Gastrocnemius medialis (tissue), 4 donors: ENCODE results near the gene KDM4B. TPM values are rescaled to one million over a fixed set of nuclear protein-coding genes. Genes with fewer than 3 reads are reported as not detected.

ENCODE experiments used
- ATAC-seq, 2 donors: fragments of 150-250 bp; one replicate each; pipeline ENCODE4 v1.9.1; 2016
- DNase-seq, 2 donors: peaks; one replicate each; pipeline ENCODE4 v3.0.0-alpha.2; 2019
- H3K27ac ChIP-seq, 4 donors: fragments of 200-600 bp; sonication (generic); 1 replicate in 1 of 4; 2 replicates in 3 of 4; pipeline ENCODE4 v1.5.1; 2016 to 2018; ENCODE audit warnings: mild to moderate bottlenecking in 2 of 4, moderate library complexity in 1 of 4
- H3K27me3 ChIP-seq, 3 donors: fragments of 200-600 bp; sonication (generic) in 2 of 3; 1 replicate in 1 of 3; 2 replicates in 2 of 3; pipeline versions ENCODE4 v1.5.1 to v1.6.0; 2016 to 2019; ENCODE audit warnings: mild to moderate bottlenecking in 1 of 3, moderate library complexity in 1 of 3
- H3K36me3 ChIP-seq, 2 donors: fragments of 200-600 bp; sonication (generic) in 1 of 2; one replicate each; pipeline ENCODE4 v1.5.1; 2017 to 2018
- H3K4me1 ChIP-seq, 2 donors: fragments of 200-600 bp; sonication (generic) in 1 of 2; one replicate each; pipeline ENCODE4 v1.5.1; 2016 to 2017; ENCODE audit warnings: mild to moderate bottlenecking in 2 of 2
- H3K4me3 ChIP-seq, 4 donors: fragments of 200-600 bp; sonication (generic) in 3 of 4; 1 replicate in 1 of 4; 2 replicates in 3 of 4; pipeline ENCODE4 v1.5.1; 2016 to 2019; ENCODE audit warnings: mild to moderate bottlenecking in 2 of 4
- H3K9me3 ChIP-seq, 3 donors: fragments of 200-600 bp; sonication (generic) in 2 of 3; 1 replicate in 1 of 3; 2 replicates in 2 of 3; pipeline ENCODE4 v1.5.1; 2016 to 2019
- POLR2A ChIP-seq, 2 donors: fragments of 450-650 bp; IDR thresholded peaks; one replicate each; pipeline ENCODE4 v1.6.1; 2017; ENCODE audit warnings: antibody characterized with exemption in 2 of 2, mild to moderate bottlenecking in 2 of 2, moderate library complexity in 2 of 2
- in situ Hi-C, 4 donors: fragments of 200-750 bp; cut with MboI; loops; one replicate each; pipeline versions ENCODE4 v1.15.0 to v1.8.0; 2017; ENCODE audit warnings: low sequenced_read_pairs in 4 of 4
- intact Hi-C: fragments of 100-400 bp; cut with DNase I; formaldehyde crosslinking; loops from one replicate; pipeline ENCODE4 v1.15.1; 2023; ENCODE audit warnings: low total_unique reads
- total RNA-seq, 4 donors: library from RNA; depleted of rRNA; stranded (reverse); fragments of >200 nt; gene quantifications; one replicate each; pipeline versions ENCODE4 v1.1.0 to v1.2.3, GENCODE V29; 2016
- TF ChIP-seq, protein P1 (sequence below), 5 experiments: fragments of 450-650 bp in 3 of 5; fragments of 200-600 bp in 2 of 5; sonication (generic) in 2 of 5; IDR thresholded peaks in 4 of 5; conservative IDR thresholded peaks in 1 of 5; 1 replicate in 4 of 5; 2 replicates in 1 of 5; pipeline ENCODE4 v1.5.1; 2016 to 2019; ENCODE audit warnings: antibody characterized with exemption in 5 of 5, mild to moderate bottlenecking in 3 of 5, moderate library complexity in 3 of 5

The KDM4B gene
- total RNA-seq, 4 donors from 2014 or later: 40.9 to 61.4 (median 46.4) TPM

GRCh38 chr19:5122121-5122400 is 153.1 kb downstream of the KDM4B start:
- intact Hi-C loops: loop anchor here (10.0 kb wide), 1 partner anchor 77 kb away; no protein-coding TSS in a partner anchor
- Histone ChIP-seq H3K36me3 (peaks cover 0 to 24% of the 10 kb centered on the region in 2 donors), H3K9me3 (no peaks in the 10 kb centered on the region), H3K27me3 (no peaks in the 10 kb centered on the region), H3K4me1 (peaks cover 0 to 4% of the 10 kb centered on the region in 2 donors), H3K4me3 (no peak overlapping the region), H3K27ac (no peak overlapping the region)
- in situ Hi-C loops: no loop called here
- no peak for DNase-seq
- no peak for ATAC-seq
- TF ChIP-seq, protein P1, sequence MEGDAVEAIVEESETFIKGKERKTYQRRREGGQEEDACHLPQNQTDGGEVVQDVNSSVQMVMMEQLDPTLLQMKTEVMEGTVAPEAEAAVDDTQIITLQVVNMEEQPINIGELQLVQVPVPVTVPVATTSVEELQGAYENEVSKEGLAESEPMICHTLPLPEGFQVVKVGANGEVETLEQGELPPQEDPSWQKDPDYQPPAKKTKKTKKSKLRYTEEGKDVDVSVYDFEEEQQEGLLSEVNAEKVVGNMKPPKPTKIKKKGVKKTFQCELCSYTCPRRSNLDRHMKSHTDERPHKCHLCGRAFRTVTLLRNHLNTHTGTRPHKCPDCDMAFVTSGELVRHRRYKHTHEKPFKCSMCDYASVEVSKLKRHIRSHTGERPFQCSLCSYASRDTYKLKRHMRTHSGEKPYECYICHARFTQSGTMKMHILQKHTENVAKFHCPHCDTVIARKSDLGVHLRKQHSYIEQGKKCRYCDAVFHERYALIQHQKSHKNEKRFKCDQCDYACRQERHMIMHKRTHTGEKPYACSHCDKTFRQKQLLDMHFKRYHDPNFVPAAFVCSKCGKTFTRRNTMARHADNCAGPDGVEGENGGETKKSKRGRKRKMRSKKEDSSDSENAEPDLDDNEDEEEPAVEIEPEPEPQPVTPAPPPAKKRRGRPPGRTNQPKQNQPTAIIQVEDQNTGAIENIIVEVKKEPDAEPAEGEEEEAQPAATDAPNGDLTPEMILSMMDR (IDR thresholded peaks at IDR 0.05 in 4 of 5, conservative IDR thresholded peaks at IDR 0.05 in 1 of 5): no peak
- no peak for TF ChIP-seq POLR2A (IDR thresholded peaks at IDR 0.05)

DNA sequence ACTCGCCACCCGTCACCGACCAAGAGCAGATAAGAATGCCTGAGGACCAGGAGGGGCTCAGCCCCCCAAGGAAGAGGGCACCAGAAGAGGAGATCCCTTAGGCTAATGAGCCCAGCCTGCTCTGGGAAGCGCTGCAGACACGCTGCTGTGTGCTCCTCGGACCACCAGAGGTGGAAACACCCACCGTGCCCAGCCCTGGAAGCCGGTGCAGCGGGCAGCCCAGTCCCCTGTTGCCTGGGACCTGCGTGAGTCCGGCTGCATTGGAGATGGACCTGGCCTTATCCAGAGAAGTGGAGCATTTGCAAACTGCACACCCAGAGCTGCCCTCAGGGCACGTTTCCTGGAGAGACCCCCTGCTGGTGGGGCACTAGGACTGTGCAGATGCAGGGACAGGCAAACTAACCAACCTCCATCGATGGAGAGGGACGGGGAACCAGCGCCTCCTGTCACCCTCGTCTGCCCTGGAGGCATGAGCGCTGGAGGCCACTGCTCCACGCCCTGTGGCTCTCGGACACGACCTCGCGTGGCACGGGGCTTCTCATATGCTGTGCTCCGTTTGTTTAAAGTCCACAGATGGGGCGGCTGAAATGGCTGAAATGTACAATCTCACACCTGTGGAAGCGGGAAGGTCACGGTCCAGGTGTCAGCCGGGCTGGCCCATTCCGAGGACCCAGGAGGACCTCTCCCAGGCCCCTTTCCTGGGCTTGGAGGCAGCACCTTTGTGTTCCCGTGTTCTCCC is 153.9 kb downstream of the KDM4B start:
- in situ Hi-C loops (no loop called here), intact Hi-C loops (loop anchor here (10.0 kb wide), 1 partner anchor 78 kb away; no protein-coding TSS in a partner anchor)
- H3K9me3 ChIP-seq: no peaks in the 10 kb centered on the region
- ATAC-seq (no peak), DNase-seq (no peak)
- no peak overlapping the region for H3K4me3 ChIP-seq
- peaks cover 7 to 11% of the 10 kb centered on the region in 2 donors for H3K4me1 ChIP-seq
- peaks cover 0 to 24% of the 10 kb centered on the region in 2 donors for H3K36me3 ChIP-seq
- no peak overlapping the region for H3K27ac ChIP-seq
- TF ChIP-seq, protein P1 (IDR thresholded peaks at IDR 0.05 in 4 of 5, conservative IDR thresholded peaks at IDR 0.05 in 1 of 5): no peak
- TF ChIP-seq POLR2A (IDR thresholded peaks at IDR 0.05): no peak
- no peaks in the 10 kb centered on the region for H3K27me3 ChIP-seq

DNA sequence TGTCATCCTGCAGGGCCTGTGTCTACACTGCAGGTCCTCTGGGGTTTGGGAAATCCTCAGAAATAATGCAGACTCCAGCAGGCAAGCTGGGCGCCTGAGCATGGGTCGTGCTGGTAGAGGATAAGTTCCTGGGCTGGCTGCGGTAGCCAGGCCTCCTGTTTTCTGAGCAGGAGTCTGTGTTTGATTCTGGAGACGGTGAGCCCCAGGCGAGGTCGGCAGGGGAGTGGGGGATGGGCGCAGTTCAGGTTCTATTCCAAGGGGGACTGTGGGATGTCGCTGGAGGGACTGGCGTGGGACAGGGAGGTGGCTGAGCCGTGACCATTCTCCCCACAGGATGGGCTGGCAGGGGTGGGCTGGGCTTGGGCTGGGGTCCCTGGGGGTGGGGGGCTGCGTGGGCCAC is 154.7 kb downstream of the KDM4B start:
- no peak for DNase-seq
- no peaks in the 10 kb centered on the region for H3K9me3 ChIP-seq
- H3K4me3 ChIP-seq: no peak overlapping the region
- TF ChIP-seq, protein P1 (IDR thresholded peaks at IDR 0.05 in 4 of 5, conservative IDR thresholded peaks at IDR 0.05 in 1 of 5): no peak
- TF ChIP-seq POLR2A (IDR thresholded peaks at IDR 0.05): no peak
- no peak for ATAC-seq
- in situ Hi-C loops: no loop called here
- intact Hi-C loops: loop anchor here (10.0 kb wide), 1 partner anchor 79 kb away; no protein-coding TSS in a partner anchor
- peaks cover 0 to 24% of the 10 kb centered on the region in 2 donors for H3K36me3 ChIP-seq
- no peak overlapping the region for H3K27ac ChIP-seq
- peaks cover 14 to 20% of the 10 kb centered on the region in 2 donors for H3K4me1 ChIP-seq
- no peaks in the 10 kb centered on the region for H3K27me3 ChIP-seq

DNA sequence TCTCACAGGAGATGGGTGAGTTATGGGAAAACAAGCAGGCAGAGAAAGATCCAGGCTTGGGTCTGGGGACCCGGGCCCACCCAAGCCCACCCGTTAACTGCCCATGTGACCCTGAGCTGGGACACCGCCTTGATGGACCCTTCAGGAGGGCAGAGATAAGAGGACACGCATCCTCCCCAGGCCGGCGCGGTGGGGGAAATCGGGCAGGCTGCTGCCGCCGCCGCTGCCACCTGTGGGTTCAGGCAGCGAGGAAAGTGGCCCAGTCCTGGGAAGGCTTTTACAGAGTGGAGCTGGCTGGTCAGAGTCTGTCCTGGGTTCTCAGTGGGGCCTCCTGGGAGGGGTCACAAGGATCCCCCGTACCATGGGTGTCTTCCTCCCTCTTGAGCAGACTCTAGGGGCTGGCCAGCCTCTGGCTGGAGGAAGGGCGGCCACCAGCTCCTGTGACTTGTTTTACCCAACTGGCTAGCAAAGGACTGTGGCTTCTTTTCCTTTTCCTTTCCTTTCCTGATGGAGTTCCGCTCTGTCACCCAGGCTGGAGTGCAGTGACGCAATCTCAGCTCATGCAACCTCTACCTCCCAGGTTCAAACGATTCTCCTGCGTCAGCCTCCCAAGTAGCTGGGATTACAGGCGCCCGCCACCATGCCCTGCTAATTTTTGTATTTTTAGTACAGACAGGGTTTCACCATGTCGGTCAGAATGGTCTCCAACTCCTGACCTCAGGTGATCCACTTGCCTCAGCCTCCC is 155.4 kb downstream of the KDM4B start:
- DNase-seq (no peak), ATAC-seq (no peak)
- TF ChIP-seq, protein P1 (IDR thresholded peaks at IDR 0.05 in 4 of 5, conservative IDR thresholded peaks at IDR 0.05 in 1 of 5): no peak
- no peak for TF ChIP-seq POLR2A (IDR thresholded peaks at IDR 0.05)
- Histone ChIP-seq H3K9me3 (no peaks in the 10 kb centered on the region), H3K36me3 (peaks cover 0 to 19% of the 10 kb centered on the region in 2 donors), H3K4me3 (no peak overlapping the region), H3K27me3 (no peaks in the 10 kb centered on the region), H3K4me1 (peaks cover 14 to 26% of the 10 kb centered on the region in 2 donors), H3K27ac (no peak overlapping the region)
- in situ Hi-C loops: no loop called here
- intact Hi-C loops: loop anchor here (10.0 kb wide), 1 partner anchor 79 kb away; no protein-coding TSS in a partner anchor
